ENCODE data around the gene CCR1.

DNA sequence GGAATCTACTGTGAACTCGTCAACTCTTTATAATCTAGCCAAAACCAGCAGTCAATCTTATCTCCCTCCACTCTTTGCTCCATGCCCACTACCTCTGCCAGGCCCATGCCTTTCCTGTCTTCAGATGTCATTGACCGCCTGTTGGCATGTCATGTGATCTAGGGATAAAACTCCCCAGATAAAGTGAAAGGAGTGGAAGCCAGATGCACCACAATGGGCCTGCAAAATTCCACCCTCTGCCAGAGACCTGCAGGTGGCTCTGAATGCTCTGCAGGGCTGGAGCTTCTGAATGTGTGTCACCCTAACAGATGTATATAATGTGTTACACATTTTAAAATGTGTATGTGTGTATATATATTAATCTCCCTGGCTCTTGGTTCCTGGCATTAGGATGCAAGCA, 31.8 kb upstream of the CCR1 start:
- no peak for TF ChIP-seq EZH2phosphoT487 (IDR thresholded peaks at IDR 0.05; ENCODE audit: borderline replicate concordance)
- TF ChIP-seq CTCF (IDR thresholded peaks at IDR 0.05 in 2 of 3, conservative IDR thresholded peaks at IDR 0.05 in 1 of 3; ENCODE audit: borderline replicate concordance in 1 of 3, insufficient read depth in 1 of 3, low read depth in 2 of 3, low read length in 2 of 3) = no peak
- TF ChIP-seq, protein P1, sequence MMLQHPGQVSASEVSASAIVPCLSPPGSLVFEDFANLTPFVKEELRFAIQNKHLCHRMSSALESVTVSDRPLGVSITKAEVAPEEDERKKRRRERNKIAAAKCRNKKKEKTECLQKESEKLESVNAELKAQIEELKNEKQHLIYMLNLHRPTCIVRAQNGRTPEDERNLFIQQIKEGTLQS (IDR thresholded peaks at IDR 0.05) = no peak

Measured in HCT116 (cell line).